NT2/D1 (cell line): ENCODE results near the gene KDM6A.
"Not testable (repeated sequence)": the region's sequence is repeated elsewhere in the genome, so short reads cannot be mapped to it uniquely, and the experiment has no call there.

Source experiments
- DNase-seq: peaks from one replicate; pipeline ENCODE4 v3.0.0-alpha.2; 2011; ENCODE audit warnings: low read depth, low spot score
- H3K27me3 ChIP-seq: 2 replicates; pipeline ENCODE4 v1.6.0; 2011; ENCODE audit warnings: mild to moderate bottlenecking; ENCODE audit not compliant: insufficient read length, insufficient read depth
- H3K36me3 ChIP-seq: 2 replicates; pipeline ENCODE4 v1.6.1; 2011; ENCODE audit warnings: mild to moderate bottlenecking, low read length, mixed read lengths; ENCODE audit not compliant: insufficient read depth, insufficient read length
- H3K4me1 ChIP-seq: 2 replicates; pipeline ENCODE4 v1.5.1; 2011; ENCODE audit not compliant: insufficient read depth, insufficient read length
- H3K4me3 ChIP-seq: 2 replicates; pipeline ENCODE4 v1.5.1; 2011; ENCODE audit warnings: low read depth; ENCODE audit not compliant: insufficient read length
- H3K9ac ChIP-seq: 2 replicates; pipeline ENCODE4 v1.6.0; 2011; ENCODE audit warnings: low read depth; ENCODE audit not compliant: insufficient read length
- H3K9me3 ChIP-seq: 2 replicates; pipeline ENCODE4 v1.5.1; 2011; ENCODE audit warnings: mild to moderate bottlenecking, low read length; ENCODE audit not compliant: insufficient read depth
- SUZ12 ChIP-seq: IDR thresholded peaks from 2 replicates; pipeline ENCODE4 v1.6.1; 2011; ENCODE audit not compliant: insufficient read length, insufficient read depth; ENCODE audit errors: extremely low read depth
- YY1 ChIP-seq: IDR thresholded peaks from 2 replicates; pipeline ENCODE4 v1.6.1; 2011; ENCODE audit not compliant: insufficient read length, insufficient read depth
- ZNF274 ChIP-seq: IDR thresholded peaks from 2 replicates; pipeline ENCODE4 v1.6.1; 2011; ENCODE audit warnings: mild to moderate bottlenecking, low read depth, low read length

The KDM6A gene

GRCh38 chrX:45046417-45046816 lies 173.4 kb downstream of the KDM6A start:
- no peaks in the 10 kb centered on the region for H3K9me3 ChIP-seq
- no peak for DNase-seq
- H3K4me1 ChIP-seq: no peaks in the 10 kb centered on the region
- no peak overlapping the region for H3K9ac ChIP-seq
- H3K4me3 ChIP-seq: no peak overlapping the region
- H3K36me3 ChIP-seq: peaks cover 4% of the 10 kb centered on the region
- no peaks in the 10 kb centered on the region for H3K27me3 ChIP-seq
- TF ChIP-seq YY1: no peak
- no peak for TF ChIP-seq SUZ12
- TF ChIP-seq ZNF274: no peak

- Histone ChIP-seq H3K36me3 (peaks cover 17% of the 10 kb centered on the region), H3K9me3 (no peaks in the 10 kb centered on the region)
- DNase-seq: no peak
Observed at GRCh38 chrX:45050558-45050957, 177.6 kb downstream of the KDM6A start.

GRCh38 chrX:45056428-45057145 lies 183.6 kb downstream of the KDM6A start:
- Histone ChIP-seq H3K27me3 (no peaks in the 10 kb centered on the region), H3K9ac (no peak overlapping the region), H3K9me3 (no peaks in the 10 kb centered on the region), H3K4me1 (no peaks in the 10 kb centered on the region), H3K4me3 (no peak overlapping the region), H3K36me3 (peaks cover 44% of the 10 kb centered on the region)
- TF ChIP-seq YY1 (no peak), SUZ12 (no peak), ZNF274 (no peak)
- DNase-seq: no peak

More at GRCh38 chrX:45050558-45050957, 177.6 kb downstream of the KDM6A start:
- TF ChIP-seq YY1: no peak
- TF ChIP-seq SUZ12: no peak
- Histone ChIP-seq H3K9ac (no peak overlapping the region), H3K4me3 (no peak overlapping the region), H3K4me1 (no peaks in the 10 kb centered on the region), H3K27me3 (no peaks in the 10 kb centered on the region)

- peaks cover 57% of the 10 kb centered on the region for H3K36me3 ChIP-seq
- not testable (repeated sequence) for H3K9me3 ChIP-seq, H3K4me3 ChIP-seq, H3K27me3 ChIP-seq, H3K4me1 ChIP-seq, H3K9ac ChIP-seq, DNase-seq
Observed at GRCh38 chrX:45059906-45060305, 186.9 kb downstream of the KDM6A start.

- H3K4me1 ChIP-seq: no peaks in the 10 kb centered on the region
- H3K9me3 ChIP-seq: no peaks in the 10 kb centered on the region
- H3K36me3 ChIP-seq: peaks cover 63% of the 10 kb centered on the region
- no peak overlapping the region for H3K4me3 ChIP-seq
- TF ChIP-seq SUZ12: no peak
- no peak for TF ChIP-seq ZNF274
- TF ChIP-seq YY1: no peak
- H3K9ac ChIP-seq: no peak overlapping the region
- no peak for DNase-seq
- no peaks in the 10 kb centered on the region for H3K27me3 ChIP-seq
Observed at GRCh38 chrX:45063319-45064095, 190.5 kb downstream of the KDM6A start.

- Histone ChIP-seq H3K9me3 (no peaks in the 10 kb centered on the region), H3K36me3 (peaks cover 48% of the 10 kb centered on the region), H3K9ac (no peak overlapping the region), H3K4me3 (no peak overlapping the region), H3K4me1 (no peaks in the 10 kb centered on the region), H3K27me3 (no peaks in the 10 kb centered on the region)
- no peak for DNase-seq
- no peak for TF ChIP-seq ZNF274
- TF ChIP-seq SUZ12: no peak
- no peak for TF ChIP-seq YY1
Observed at GRCh38 chrX:45068569-45068968, 195.6 kb downstream of the KDM6A start.

GRCh38 chrX:45070116-45071007 lies 197.4 kb downstream of the KDM6A start:
- no peaks in the 10 kb centered on the region for H3K9me3 ChIP-seq
- H3K36me3 ChIP-seq: peaks cover 32% of the 10 kb centered on the region
- DNase-seq: peak; percentile 5
- no peak overlapping the region for H3K9ac ChIP-seq
- no peaks in the 10 kb centered on the region for H3K4me1 ChIP-seq
- TF ChIP-seq ZNF274 (no peak), SUZ12 (no peak), YY1 (no peak)
- H3K4me3 ChIP-seq: no peak overlapping the region
- H3K27me3 ChIP-seq: no peaks in the 10 kb centered on the region

- peaks cover 29% of the 10 kb centered on the region for H3K36me3 ChIP-seq
- not testable (repeated sequence) for DNase-seq, H3K9ac ChIP-seq, H3K4me1 ChIP-seq, H3K27me3 ChIP-seq, H3K9me3 ChIP-seq, H3K4me3 ChIP-seq
Observed at GRCh38 chrX:45073011-45073410, 200.0 kb downstream of the KDM6A start.
